ENCODE data around the gene DIS3L. TPM values are rescaled to one million over a fixed set of nuclear protein-coding genes. Genes with fewer than 3 reads are reported as not detected.
"Not testable (repeated sequence)": the region's sequence is repeated elsewhere in the genome, so short reads cannot be mapped to it uniquely, and the experiment has no call there.

Gene DIS3L
- total and polyA plus RNA-seq, 7 donors, result 11.0 to 41.5 (median 32.3) TPM

DNA sequence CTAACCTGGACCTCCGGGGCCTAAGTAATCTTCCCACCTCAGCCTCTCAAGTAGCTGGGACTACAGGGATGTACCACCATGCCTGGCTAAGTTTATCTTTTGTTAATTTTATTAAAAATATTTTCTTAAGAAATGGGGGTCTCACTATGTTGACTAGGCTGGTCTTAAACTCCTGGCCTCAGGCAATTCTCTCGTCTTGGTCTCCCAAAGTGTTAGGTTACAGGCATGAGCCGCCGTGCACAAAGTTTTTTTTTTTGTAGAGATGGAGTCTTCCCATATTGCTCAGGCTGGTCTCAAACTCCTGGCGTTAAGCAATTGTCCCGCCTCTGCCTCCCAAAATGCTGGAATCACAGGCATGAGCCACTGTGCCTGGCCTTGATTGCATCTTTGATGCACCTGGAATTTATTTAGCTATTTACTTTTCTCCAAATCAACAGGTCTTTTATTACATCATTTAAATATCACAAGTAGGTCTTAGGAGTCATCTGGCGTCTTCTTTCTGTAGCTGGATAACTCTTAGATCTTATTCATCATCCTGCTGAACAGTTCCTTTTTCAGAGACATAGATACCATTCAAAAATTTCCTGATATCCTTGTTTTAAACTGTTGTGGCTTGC, 85.6 kb downstream of the DIS3L start:
- 77 to 84% (median 79%) methylated on average over 7 of the region's 7 CpGs for WGBS, 3 donors
- H3K4me3 ChIP-seq, result no peak overlapping the region
- no peaks in the 10 kb centered on the region for H3K36me3 ChIP-seq (ENCODE audit: insufficient read depth in 1 of 2, low read depth in 1 of 2)
- intact Hi-C loops (cut with DNase I), result no loop called here
- H3K27ac ChIP-seq, result no peak overlapping the region
- H3K4me1 ChIP-seq, result no peaks in the 10 kb centered on the region
- H3K27me3 ChIP-seq (ENCODE audit: insufficient read depth in 3 of 3, low read length in 2 of 3), result no peaks in the 10 kb centered on the region
- ATAC-seq (no peak), DNase-seq (no peak)
- peaks cover 5% of the 10 kb centered on the region for H3K9me3 ChIP-seq
- TF ChIP-seq CTCF (IDR thresholded peaks at IDR 0.05), result no peak

GRCh38 chr15:66381376-66381775, 88.0 kb downstream of the DIS3L start:
- ATAC-seq; H3K36me3 ChIP-seq (ENCODE audit: insufficient read depth in 1 of 2, low read depth in 1 of 2); H3K9me3 ChIP-seq; intact Hi-C loops (cut with DNase I); H3K4me3 ChIP-seq; H3K4me1 ChIP-seq; H3K27me3 ChIP-seq (ENCODE audit: insufficient read depth in 3 of 3, low read length in 2 of 3); H3K27ac ChIP-seq; DNase-seq: not testable (repeated sequence)
- WGBS, 3 donors, result 98 to 100% (median 98%) methylated on average over 2 of the region's 2 CpGs

Other genes starting within 250 kb of the DIS3L start
- not detected for gene MEGF11, start 39.8 kb upstream of the DIS3L start, total RNA-seq
- gene MEGF11, start 39.8 kb upstream of the DIS3L start, polyA plus RNA-seq, result under 1 TPM in 2 of 3 donors, not detected in 1; 0.04 to 0.05 TPM
- 1 to 10 TPM; 3.1 to 4.9 (median 3.5) TPM for gene TIPIN, start 63.1 kb downstream of the DIS3L start, total RNA-seq
- gene TIPIN, start 63.1 kb downstream of the DIS3L start, polyA plus RNA-seq, result 1 to 10 TPM; 6.7 to 7.5 (median 7.3) TPM
- 10 to 100 TPM; 56.3 to 90.0 (median 64.8) TPM for gene MAP2K1, start 93.3 kb downstream of the DIS3L start, total RNA-seq
- gene MAP2K1, start 93.3 kb downstream of the DIS3L start, polyA plus RNA-seq, result 100 to 1,000 TPM in 1 of 3 donors, 10 to 100 TPM in 2; 66.9 to 135 (median 84.7) TPM
- gene SNAPC5, start 204.2 kb downstream of the DIS3L start, total RNA-seq, result 10 to 100 TPM; 32.7 to 50.3 (median 33.4) TPM
- 10 to 100 TPM; 34.7 to 86.0 (median 51.8) TPM for gene SNAPC5, start 204.2 kb downstream of the DIS3L start, polyA plus RNA-seq
- 1,000 to 10,000 TPM; 1,435 to 2,180 (median 2,033) TPM for gene RPL4, start 211.3 kb downstream of the DIS3L start, total RNA-seq
- 1,000 to 10,000 TPM; 2,343 to 3,153 (median 2,635) TPM for gene RPL4, start 211.3 kb downstream of the DIS3L start, polyA plus RNA-seq
- gene ZWILCH, start 211.8 kb downstream of the DIS3L start, total RNA-seq, result 1 to 10 TPM; 2.2 to 4.2 (median 2.6) TPM
- 1 to 10 TPM; 1.5 to 4.5 (median 2.9) TPM for gene ZWILCH, start 211.8 kb downstream of the DIS3L start, polyA plus RNA-seq